Neural progenitor cell (in vitro differentiated cells): ENCODE data around the gene DLGAP3. TPM values are rescaled to one million over a fixed set of nuclear protein-coding genes. Genes with fewer than 3 reads are reported as not detected.
A peak's percentile ranks its signal among the peaks of the same experiment; 100 is the strongest.

ENCODE experiments used
- DNase-seq: peaks from one replicate; pipeline ENCODE4 v3.0.0-alpha.2; 2016; ENCODE audit warnings: low spot score
- H2AFZ ChIP-seq: fragments of 200-600 bp; sonication (generic); replicated peaks from 2 replicates; pipeline ENCODE4 v1.6.1; 2016; ENCODE audit warnings: antibody characterized with exemption
- H3F3A ChIP-seq: fragments of 200-600 bp; sonication (generic); 2 replicates; pipeline ENCODE4 v1.6.1; 2016; ENCODE audit warnings: antibody characterized with exemption, low read depth
- H3K27ac ChIP-seq: fragments of 200-600 bp; sonication (generic); 2 replicates; pipeline ENCODE4 v1.5.1; 2016; ENCODE audit warnings: mild to moderate bottlenecking
- H3K27me3 ChIP-seq: fragments of 200-600 bp; sonication (generic); 2 replicates; pipeline ENCODE4 v1.6.1; 2016; ENCODE audit warnings: mild to moderate bottlenecking, moderate library complexity
- H3K36me3 ChIP-seq: fragments of 200-600 bp; sonication (generic); 2 replicates; pipeline ENCODE4 v1.5.1; 2016
- H3K4me1 ChIP-seq: fragments of 200-600 bp; sonication (generic); 2 replicates; pipeline ENCODE4 v1.6.1; 2016; ENCODE audit warnings: mixed run types
- H3K4me2 ChIP-seq: fragments of 200-600 bp; sonication (generic); 2 replicates; pipeline ENCODE4 v1.6.1; 2016
- H3K4me3 ChIP-seq: fragments of 200-600 bp; sonication (generic); 2 replicates; pipeline ENCODE4 v1.5.1; 2016
- H3K79me2 ChIP-seq: fragments of 200-600 bp; sonication (generic); 2 replicates; pipeline ENCODE4 v1.6.1; 2016; ENCODE audit warnings: low read depth
- H3K9ac ChIP-seq: fragments of 200-600 bp; sonication (generic); 2 replicates; pipeline ENCODE4 v1.6.1; 2016
- H3K9me3 ChIP-seq: fragments of 200-600 bp; sonication (generic); 2 replicates; pipeline ENCODE4 v1.5.1; 2016; ENCODE audit warnings: low read depth
- H4K20me1 ChIP-seq: fragments of 200-600 bp; sonication (generic); 2 replicates; pipeline ENCODE4 v1.6.1; 2016; ENCODE audit warnings: low read depth
- H3K27ac Mint-ChIP-seq: 3 replicates; pipeline ENCODE4 v1.8.0; 2021; ENCODE audit warnings: mixed read lengths
- H3K27me3 Mint-ChIP-seq: 2 replicates; pipeline ENCODE4 v1.8.0; 2022; ENCODE audit warnings: low read depth, mild to moderate bottlenecking, inconsistent platforms, moderate library complexity, mixed read lengths; ENCODE audit not compliant: insufficient read depth
- H3K36me3 Mint-ChIP-seq: 3 replicates; pipeline ENCODE4 v1.8.0; 2021; ENCODE audit warnings: mixed read lengths
- H3K4me1 Mint-ChIP-seq: 3 replicates; pipeline ENCODE4 v1.8.0; 2021; ENCODE audit warnings: mixed read lengths
- H3K4me3 Mint-ChIP-seq: 3 replicates; pipeline ENCODE4 v1.8.0; 2021; ENCODE audit warnings: mild to moderate bottlenecking, moderate library complexity, mixed read lengths
- H3K9me3 Mint-ChIP-seq: 3 replicates; pipeline ENCODE4 v1.8.0; 2020; ENCODE audit warnings: mixed read lengths
- EZH2 ChIP-seq: fragments of 200-600 bp; sonication (generic); IDR thresholded peaks from 2 replicates; pipeline ENCODE4 v1.6.1; 2017; ENCODE audit warnings: antibody characterized with exemption, mild to moderate bottlenecking, moderate library complexity
- EZH2phosphoT487 ChIP-seq: fragments of 200-600 bp; sonication (generic); IDR thresholded peaks from 2 replicates; pipeline ENCODE4 v1.6.1; 2017; ENCODE audit warnings: antibody characterized with exemption
- total RNA-seq: library from RNA; depleted of rRNA; stranded (reverse); fragments of >200 nt; gene quantifications from 2 replicates; pipeline ENCODE4 v1.2.3, GENCODE V29; 2015; ENCODE audit warnings: low replicate concordance
- TF ChIP-seq, protein P1 (sequence below): fragments of 200-600 bp; sonication (generic); IDR thresholded peaks from 2 replicates; pipeline ENCODE4 v1.5.1; 2017; ENCODE audit warnings: antibody characterized with exemption, mild to moderate bottlenecking

The DLGAP3 gene
- total RNA-seq, 1 donor from 2014 or later, result not detected

DNA sequence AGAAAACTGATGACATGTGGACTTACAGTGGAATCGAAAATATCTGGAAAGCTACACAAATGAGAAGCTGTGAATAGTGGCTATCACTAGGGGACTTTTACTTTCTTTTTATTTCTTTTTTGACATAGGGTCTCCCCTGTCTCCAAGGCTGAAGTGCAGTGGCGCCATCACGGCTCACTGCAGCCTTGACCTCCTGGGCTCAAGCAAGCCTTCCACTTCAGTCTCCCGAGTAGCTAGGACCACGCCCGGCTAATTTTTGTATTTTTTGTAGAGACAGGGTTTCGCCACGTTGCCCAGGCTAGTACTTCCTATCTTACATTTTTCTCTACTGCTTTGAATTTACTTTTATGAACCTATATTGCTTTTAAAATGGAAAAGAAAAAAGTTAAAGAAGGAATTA, 45.2 kb upstream of the DLGAP3 start:
- H3K4me3 Mint-ChIP-seq, result no peak overlapping the region
- Histone ChIP-seq H3F3A (peaks cover 19% of the 10 kb centered on the region), H4K20me1 (no peaks in the 10 kb centered on the region), H3K9me3 (no peaks in the 10 kb centered on the region), H2AFZ (no peak overlapping the region), H3K27ac (no peak overlapping the region), H3K79me2 (no peaks in the 10 kb centered on the region), H3K36me3 (no peaks in the 10 kb centered on the region), H3K9ac (no peak overlapping the region), H3K4me3 (no peak overlapping the region), H3K27me3 (no peaks in the 10 kb centered on the region), H3K4me2 (no peak overlapping the region), H3K4me1 (peaks cover 10% of the 10 kb centered on the region)
- no peak overlapping the region for H3K27ac Mint-ChIP-seq
- H3K4me1 Mint-ChIP-seq, result peaks cover 2% of the 10 kb centered on the region
- H3K36me3 Mint-ChIP-seq, result no peaks in the 10 kb centered on the region
- no peaks in the 10 kb centered on the region for H3K9me3 Mint-ChIP-seq
- no peak for DNase-seq
- TF ChIP-seq EZH2 (no peak), EZH2phosphoT487 (no peak)
- TF ChIP-seq, protein P1, sequence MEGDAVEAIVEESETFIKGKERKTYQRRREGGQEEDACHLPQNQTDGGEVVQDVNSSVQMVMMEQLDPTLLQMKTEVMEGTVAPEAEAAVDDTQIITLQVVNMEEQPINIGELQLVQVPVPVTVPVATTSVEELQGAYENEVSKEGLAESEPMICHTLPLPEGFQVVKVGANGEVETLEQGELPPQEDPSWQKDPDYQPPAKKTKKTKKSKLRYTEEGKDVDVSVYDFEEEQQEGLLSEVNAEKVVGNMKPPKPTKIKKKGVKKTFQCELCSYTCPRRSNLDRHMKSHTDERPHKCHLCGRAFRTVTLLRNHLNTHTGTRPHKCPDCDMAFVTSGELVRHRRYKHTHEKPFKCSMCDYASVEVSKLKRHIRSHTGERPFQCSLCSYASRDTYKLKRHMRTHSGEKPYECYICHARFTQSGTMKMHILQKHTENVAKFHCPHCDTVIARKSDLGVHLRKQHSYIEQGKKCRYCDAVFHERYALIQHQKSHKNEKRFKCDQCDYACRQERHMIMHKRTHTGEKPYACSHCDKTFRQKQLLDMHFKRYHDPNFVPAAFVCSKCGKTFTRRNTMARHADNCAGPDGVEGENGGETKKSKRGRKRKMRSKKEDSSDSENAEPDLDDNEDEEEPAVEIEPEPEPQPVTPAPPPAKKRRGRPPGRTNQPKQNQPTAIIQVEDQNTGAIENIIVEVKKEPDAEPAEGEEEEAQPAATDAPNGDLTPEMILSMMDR, result no peak
- peaks cover 2% of the 10 kb centered on the region for H3K27me3 Mint-ChIP-seq

DNA sequence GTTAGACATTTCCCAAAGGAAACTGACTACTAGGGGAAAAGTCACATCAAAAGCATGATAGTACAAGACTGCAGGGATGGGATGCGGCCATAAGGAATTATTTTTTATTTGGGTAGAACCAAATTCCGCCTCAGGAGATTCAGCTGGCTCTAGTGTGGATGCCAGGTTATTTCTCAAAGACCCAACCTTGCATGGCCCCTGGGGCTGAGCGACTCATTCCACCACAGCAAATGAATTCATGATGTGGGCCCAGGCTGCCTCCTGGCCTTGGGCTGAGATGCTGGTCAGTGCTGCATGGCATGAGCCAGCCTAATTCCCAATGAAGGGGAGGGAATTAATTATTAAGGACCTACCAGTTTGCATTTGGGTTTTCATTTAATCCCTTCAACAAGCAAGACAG, 43.9 kb upstream of the DLGAP3 start:
- peaks cover 3% of the 10 kb centered on the region for H3K9me3 Mint-ChIP-seq
- no peaks in the 10 kb centered on the region for H3K79me2 ChIP-seq
- H2AFZ ChIP-seq, result no peak overlapping the region
- H3K4me1 Mint-ChIP-seq, result peaks cover 2% of the 10 kb centered on the region
- no peaks in the 10 kb centered on the region for H4K20me1 ChIP-seq
- DNase-seq, result no peak
- no peak overlapping the region for H3K4me2 ChIP-seq
- no peaks in the 10 kb centered on the region for H3K36me3 Mint-ChIP-seq
- H3K4me3 Mint-ChIP-seq, result no peak overlapping the region
- H3K27ac ChIP-seq, result no peak overlapping the region
- TF ChIP-seq EZH2 (no peak), EZH2phosphoT487 (no peak)
- TF ChIP-seq, protein P1, result no peak
- no peaks in the 10 kb centered on the region for H3K9me3 ChIP-seq
- peaks cover 19% of the 10 kb centered on the region for H3F3A ChIP-seq
- H3K36me3 ChIP-seq, result no peaks in the 10 kb centered on the region
- peaks cover 2% of the 10 kb centered on the region for H3K27me3 Mint-ChIP-seq
- H3K4me3 ChIP-seq, result no peak overlapping the region
- no peak overlapping the region for H3K9ac ChIP-seq
- no peak overlapping the region for H3K27ac Mint-ChIP-seq
- H3K4me1 ChIP-seq, result peaks cover 10% of the 10 kb centered on the region
- no peaks in the 10 kb centered on the region for H3K27me3 ChIP-seq

DNA sequence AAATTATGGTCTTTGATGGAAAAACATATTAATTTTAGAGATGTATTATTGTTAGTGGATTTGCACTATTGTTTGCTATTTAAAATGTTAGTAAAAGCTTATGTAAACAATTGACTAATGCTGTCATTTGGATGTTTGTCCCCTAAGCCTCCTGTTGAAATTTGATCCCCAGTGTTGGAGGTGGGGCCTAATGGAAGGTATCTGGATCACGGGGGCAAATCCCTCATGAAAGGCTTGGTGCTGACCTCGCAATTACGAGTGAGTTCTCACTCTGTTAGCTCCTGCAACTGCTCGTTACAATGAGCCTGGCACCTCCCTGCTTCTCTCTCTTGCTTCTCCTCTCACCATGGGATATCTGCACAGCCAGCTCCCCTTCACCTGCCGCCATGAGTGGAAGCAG, 41.4 kb upstream of the DLGAP3 start:
- Histone ChIP-seq H3K4me1 (peaks cover 10% of the 10 kb centered on the region), H3K4me3 (no peak overlapping the region), H4K20me1 (no peaks in the 10 kb centered on the region), H3K9me3 (no peaks in the 10 kb centered on the region), H3K79me2 (no peaks in the 10 kb centered on the region), H3K36me3 (no peaks in the 10 kb centered on the region), H3K27me3 (no peaks in the 10 kb centered on the region), H3K27ac (no peak overlapping the region), H3K9ac (no peak overlapping the region), H2AFZ (no peak overlapping the region), H3F3A (peaks cover 19% of the 10 kb centered on the region), H3K4me2 (peak overlapping the region; percentile 66)
- H3K9me3 Mint-ChIP-seq, result peaks cover 4% of the 10 kb centered on the region
- peaks cover 2% of the 10 kb centered on the region for H3K4me1 Mint-ChIP-seq
- H3K27ac Mint-ChIP-seq, result no peak overlapping the region
- H3K27me3 Mint-ChIP-seq, result peaks cover 2% of the 10 kb centered on the region
- DNase-seq, result peak; percentile 63
- TF ChIP-seq EZH2 (no peak), EZH2phosphoT487 (no peak)
- TF ChIP-seq, protein P1, result no peak
- H3K36me3 Mint-ChIP-seq, result no peaks in the 10 kb centered on the region
- H3K4me3 Mint-ChIP-seq, result no peak overlapping the region
